Small intestine (tissue), 7 donors: ENCODE measurements around the gene LAX1. TPM values are rescaled to one million over a fixed set of nuclear protein-coding genes. Genes with fewer than 3 reads are reported as not detected.
A peak's percentile ranks its signal among the peaks of the same experiment; 100 is the strongest.
"Not testable (repeated sequence)": the region's sequence is repeated elsewhere in the genome, so short reads cannot be mapped to it uniquely, and the experiment has no call there.

ENCODE experiments used
- DNase-seq, 2 donors: peaks; one replicate each; pipeline versions ENCODE4 v3.0.0 to v3.0.0-alpha.2; 2013
- FAIRE-seq: peaks from 2 replicates; lab custom pipeline; 2012; peaks lifted over from hg19 to GRCh38; lab: Jason Lieb, UNC
- H3K27ac ChIP-seq, 3 donors: one replicate each; pipeline ENCODE4 v1.5.1; 2013; ENCODE audit warnings: low read length in 2 of 3, mild to moderate bottlenecking in 2 of 3, control low read depth in 1 of 3, inconsistent platforms in 1 of 3, low read depth in 1 of 3, moderate library complexity in 1 of 3
- H3K27me3 ChIP-seq, 3 donors: one replicate each; pipeline ENCODE4 v1.6.1; 2013; ENCODE audit warnings: low read length in 3 of 3, inconsistent platforms in 1 of 3; ENCODE audit not compliant: control insufficient read depth in 3 of 3, insufficient read depth in 3 of 3
- H3K36me3 ChIP-seq, 3 donors: one replicate each; pipeline ENCODE4 v1.6.1; 2013; ENCODE audit warnings: low read length in 3 of 3, inconsistent platforms in 1 of 3, low read depth in 1 of 3, mild to moderate bottlenecking in 1 of 3, moderate library complexity in 1 of 3; ENCODE audit not compliant: control insufficient read depth in 3 of 3, insufficient read depth in 2 of 3
- H3K4me1 ChIP-seq, 3 donors: one replicate each; pipeline ENCODE4 v1.6.1; 2013; ENCODE audit warnings: low read length in 2 of 3, inconsistent platforms in 1 of 3, low read depth in 1 of 3, mild to moderate bottlenecking in 1 of 3, moderate library complexity in 1 of 3; ENCODE audit not compliant: control insufficient read depth in 3 of 3, insufficient read depth in 2 of 3
- H3K4me3 ChIP-seq, 3 donors: one replicate each; pipeline ENCODE4 v1.5.1; 2013; ENCODE audit warnings: low read length in 3 of 3, control low read depth in 1 of 3, inconsistent platforms in 1 of 3, low read depth in 1 of 3, mild to moderate bottlenecking in 1 of 3, moderate library complexity in 1 of 3
- H3K9me3 ChIP-seq, 2 donors: one replicate each; pipeline ENCODE4 v1.6.1; 2013; ENCODE audit warnings: low read depth in 1 of 2, low read length in 1 of 2; ENCODE audit not compliant: control insufficient read depth in 2 of 2, insufficient read depth in 1 of 2
- WGBS, 3 donors: extraction: QIAGEN DNeasy Blood & Tissue Kit; methylation state at CpG; one replicate each; pipeline ENCODE4 v1.1.7; 2013; 5-methylcytosine and 5-hydroxymethylcytosine counted together
- polyA plus RNA-seq, 4 donors: library from polyadenylated mRNA; stranded (reverse) in 3 of 4; unstranded in 1 of 4; fragments of 200-250 nt in 3 of 4; fragments of 120-200 nt in 1 of 4; gene quantifications; one replicate each; pipeline versions ENCODE4 v1.2.1 to v1.2.3, GENCODE V29; 2013
- donor health status: healthy with polysubstance abuse.
- donor health status: control.
- donor health status: control.
- donor health status: Bipolar disorder and iron deficiency.
- donor health status: healthy.

Gene LAX1
- polyA plus RNA-seq, 4 donors: 0.19 to 0.81 (median 0.72) TPM; not detected in 1

DNA sequence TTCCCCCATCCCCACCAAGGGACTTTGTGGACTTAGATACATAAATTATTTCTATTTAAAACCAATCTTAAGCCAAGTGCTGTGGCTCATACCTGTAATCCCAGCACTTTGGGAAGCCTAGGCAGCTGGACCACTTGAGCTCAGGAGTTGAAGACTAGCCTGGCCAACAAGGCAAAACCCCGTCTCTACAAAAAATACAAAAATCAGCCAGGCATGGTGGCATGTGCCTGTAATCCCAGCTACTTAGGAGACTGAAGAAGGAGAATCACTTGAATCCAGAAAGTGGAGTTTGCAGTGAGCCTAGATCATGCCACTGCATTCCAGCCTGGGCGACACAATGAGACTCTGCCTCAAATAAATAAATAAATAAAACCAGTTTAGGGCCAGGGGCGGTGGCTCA, 4.5 kb upstream of the LAX1 start:
- Histone ChIP-seq H3K9me3 (no peaks in the 10 kb centered on the region), H3K27ac (no peak overlapping the region)
- DNase-seq: no peak

DNA sequence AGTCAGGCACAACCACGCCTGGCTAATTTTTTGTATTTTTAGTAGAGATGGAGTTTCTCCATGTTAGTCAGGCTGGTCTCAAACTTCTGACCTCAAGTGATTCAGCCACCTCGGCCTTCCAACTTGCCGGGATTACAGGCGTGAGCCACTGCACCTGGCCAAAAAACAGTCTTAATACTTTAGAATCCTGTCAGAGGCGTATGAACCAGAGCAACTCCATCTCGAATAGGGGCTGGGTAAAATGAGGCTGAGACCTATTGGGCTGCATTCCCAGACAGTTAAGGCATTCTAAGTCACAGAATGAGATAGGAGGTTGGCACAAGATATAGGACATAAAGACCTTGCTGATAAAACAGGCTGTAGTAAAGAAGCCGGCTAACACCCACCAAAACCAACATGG, 3.0 kb upstream of the LAX1 start:
- H3K27me3 ChIP-seq, FAIRE-seq, DNase-seq, H3K4me3 ChIP-seq, H3K9me3 ChIP-seq, H3K4me1 ChIP-seq, H3K36me3 ChIP-seq, H3K27ac ChIP-seq: not testable (repeated sequence)
- 87 to 92% (median 89%) methylated on average over 7 of the region's 7 CpGs for WGBS, 3 donors

More for the DNA sequence above, 4.5 kb upstream of the LAX1 start:
- H3K4me1 ChIP-seq: no peaks in the 10 kb centered on the region
- H3K36me3 ChIP-seq: no peaks in the 10 kb centered on the region
- 96 to 100% (median 99%) methylated on average over 3 of the region's 3 CpGs for WGBS, 3 donors
- FAIRE-seq: no peak
- H3K4me3 ChIP-seq: no peak overlapping the region
- no peaks in the 10 kb centered on the region for H3K27me3 ChIP-seq

DNA sequence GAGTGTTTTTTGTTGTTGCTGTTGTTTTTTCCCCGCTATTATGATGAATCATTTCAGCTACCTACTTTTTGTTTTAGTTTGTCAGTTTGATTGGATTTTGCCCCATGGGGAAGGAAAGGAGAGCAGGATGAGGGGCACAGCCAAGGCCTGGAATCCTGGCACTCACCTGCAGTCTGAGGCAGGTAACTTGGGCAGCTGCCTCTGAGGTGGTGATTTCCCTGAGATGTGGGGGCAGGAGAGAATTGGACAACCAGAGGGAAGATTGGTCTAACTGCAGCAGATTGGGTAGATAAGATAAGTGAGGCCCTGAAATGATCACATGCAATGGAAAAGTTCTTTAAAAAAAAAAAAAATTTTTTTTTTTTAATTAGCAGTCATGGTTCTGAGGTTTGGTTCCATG, 1.5 kb upstream of the LAX1 start:
- Histone ChIP-seq H3K27ac (peak overlapping the region in 2 of 3 donors; percentile 53 to 86), H3K9me3 (no peaks in the 10 kb centered on the region), H3K36me3 (no peaks in the 10 kb centered on the region), H3K27me3 (no peaks in the 10 kb centered on the region), H3K4me1 (peaks cover 0 to 3% (median 0%) of the 10 kb centered on the region in 3 donors), H3K4me3 (no peak overlapping the region)
- WGBS, 3 donors: 73 to 100% (median 88%) methylated on average over 1 of the region's 1 CpG
- FAIRE-seq (no peak), DNase-seq (no peak)

DNA sequence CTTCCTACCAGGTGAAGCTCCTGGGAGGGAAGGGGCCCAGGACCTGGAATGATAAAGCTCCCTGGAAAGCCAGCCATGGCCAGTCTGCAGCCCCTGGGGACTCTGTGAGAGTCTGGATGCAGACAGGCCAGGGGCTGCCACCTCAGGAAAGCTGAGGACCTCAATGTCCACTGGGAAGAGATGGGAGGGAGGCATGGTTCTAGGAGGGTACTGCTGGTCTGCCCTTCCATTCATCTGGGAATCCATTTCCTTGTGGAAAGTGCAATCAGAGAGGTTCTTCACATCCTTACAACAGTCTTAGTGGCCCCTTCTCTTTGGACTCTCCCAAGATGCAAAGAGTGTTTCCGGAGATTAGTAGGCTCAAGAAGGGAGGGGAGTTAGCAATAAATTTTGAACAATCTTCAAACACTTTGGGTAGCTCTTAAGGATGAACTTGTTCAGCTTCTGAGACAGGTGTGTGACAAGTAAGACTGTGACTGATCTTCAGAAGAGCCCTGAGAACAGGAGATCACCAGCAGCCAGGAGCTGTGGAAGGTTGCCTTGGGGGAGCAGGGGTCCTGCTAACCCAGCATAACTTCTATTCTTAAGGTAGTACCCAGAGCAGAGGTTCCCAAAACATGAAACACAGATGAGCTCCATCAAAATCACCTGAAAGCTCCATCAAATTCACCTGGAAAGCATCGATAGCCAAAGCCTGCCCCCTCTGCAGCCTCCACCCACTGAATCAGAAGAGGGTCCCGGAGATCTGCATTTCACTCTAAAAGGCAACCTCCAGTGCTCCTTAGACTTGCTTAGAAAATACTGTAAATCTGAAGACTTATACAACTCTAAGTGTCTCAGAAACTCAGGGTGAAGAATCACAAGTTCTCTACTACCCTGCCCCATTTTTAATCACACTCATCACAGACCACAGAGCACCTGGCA, 616 bp upstream of the LAX1 start:
- no peaks in the 10 kb centered on the region for H3K36me3 ChIP-seq
- H3K4me1 ChIP-seq: peaks cover 2 to 11% (median 3%) of the 10 kb centered on the region in 3 donors
- WGBS, 3 donors: 67 to 81% (median 75%) methylated on average over 3 of the region's 3 CpGs
- DNase-seq (no peak), FAIRE-seq (no peak)
- H3K27ac ChIP-seq: peak overlapping the region in 2 of 3 donors; percentile 12 to 86
- H3K4me3 ChIP-seq: no peak overlapping the region
- H3K27me3 ChIP-seq: no peaks in the 10 kb centered on the region
- no peaks in the 10 kb centered on the region for H3K9me3 ChIP-seq

DNA sequence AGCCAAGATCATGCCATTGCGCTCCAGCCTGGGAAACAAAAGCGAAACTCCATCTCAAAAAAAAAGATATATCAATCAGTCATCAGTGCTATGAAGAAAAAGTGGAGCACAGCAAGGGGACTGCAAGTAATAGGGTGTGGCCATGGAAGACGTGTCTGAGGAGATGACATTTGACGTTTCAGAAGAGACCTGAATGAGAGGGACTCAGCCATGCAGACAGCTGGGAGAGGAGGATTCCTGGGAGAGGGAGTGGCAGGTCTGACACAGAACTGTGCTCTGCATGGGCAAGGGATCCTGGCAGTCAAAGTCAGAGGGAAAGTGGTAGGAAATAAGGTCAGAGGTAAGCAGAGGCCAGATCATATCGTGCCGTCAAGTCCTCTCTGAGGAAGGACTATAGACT, 3.3 kb downstream of the LAX1 start:
- no peak for FAIRE-seq
- WGBS, 3 donors: 46 to 64% (median 48%) methylated on average over 6 of the region's 6 CpGs
- Histone ChIP-seq H3K36me3 (no peaks in the 10 kb centered on the region), H3K4me1 (peaks cover 5 to 20% (median 5%) of the 10 kb centered on the region in 3 donors), H3K27ac (peak overlapping the region; percentile 27 to 86 (median 86)), H3K4me3 (no peak overlapping the region), H3K9me3 (peaks cover 0 to 7% of the 10 kb centered on the region in 2 donors), H3K27me3 (no peaks in the 10 kb centered on the region)
- DNase-seq: peak; percentile 57 to 76

DNA sequence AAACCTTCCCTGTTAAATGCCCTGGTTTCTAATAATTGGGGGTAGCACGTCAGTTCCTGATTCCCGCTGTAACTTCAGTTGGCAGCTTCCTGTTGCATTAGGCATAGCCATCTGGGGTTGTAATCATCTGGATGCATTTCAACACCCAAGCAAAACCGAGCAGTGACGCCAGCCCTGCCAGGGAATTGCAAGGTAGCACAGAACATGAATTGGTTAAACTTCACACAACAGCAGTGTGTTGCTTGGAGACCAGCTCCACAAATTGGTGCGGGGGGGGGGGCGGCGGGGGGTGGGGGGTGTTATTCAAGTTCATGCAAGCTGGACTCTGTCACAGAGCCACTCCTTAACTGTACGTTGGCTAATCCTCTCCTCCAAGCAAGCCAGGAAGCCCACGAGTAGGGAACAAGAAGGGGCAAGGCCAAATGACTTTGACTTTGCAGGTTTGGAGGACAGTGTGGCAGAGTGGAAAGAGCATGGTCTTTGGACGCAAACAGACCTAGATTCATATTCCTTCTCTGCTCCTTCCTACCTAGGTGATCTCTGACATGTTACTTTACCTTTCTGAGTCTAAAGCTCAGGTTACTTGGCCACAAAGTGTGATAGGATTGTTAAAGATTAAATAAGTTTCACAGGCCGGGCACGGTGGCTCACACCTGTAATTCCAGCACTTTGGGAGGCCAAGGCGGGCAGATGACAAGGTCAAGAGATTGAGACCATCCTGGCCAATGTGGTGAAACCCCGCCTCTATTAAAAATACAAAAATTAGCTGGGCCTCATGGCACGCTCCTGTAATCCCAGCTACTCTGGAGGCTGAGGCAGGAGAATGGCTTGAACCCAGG, 4.7 kb downstream of the LAX1 start:
- Histone ChIP-seq H3K27me3 (no peaks in the 10 kb centered on the region), H3K27ac (peak overlapping the region; percentile 86 to 98 (median 86)), H3K4me1 (peaks cover 5 to 20% (median 5%) of the 10 kb centered on the region in 3 donors), H3K36me3 (no peaks in the 10 kb centered on the region), H3K4me3 (no peak overlapping the region), H3K9me3 (peaks cover 0 to 7% of the 10 kb centered on the region in 2 donors)
- WGBS, 3 donors: 22 to 39% (median 34%) methylated on average over 13 to 15 of the region's 15 CpGs
- FAIRE-seq (no peak), DNase-seq (peak; percentile 95 to 98)

DNA sequence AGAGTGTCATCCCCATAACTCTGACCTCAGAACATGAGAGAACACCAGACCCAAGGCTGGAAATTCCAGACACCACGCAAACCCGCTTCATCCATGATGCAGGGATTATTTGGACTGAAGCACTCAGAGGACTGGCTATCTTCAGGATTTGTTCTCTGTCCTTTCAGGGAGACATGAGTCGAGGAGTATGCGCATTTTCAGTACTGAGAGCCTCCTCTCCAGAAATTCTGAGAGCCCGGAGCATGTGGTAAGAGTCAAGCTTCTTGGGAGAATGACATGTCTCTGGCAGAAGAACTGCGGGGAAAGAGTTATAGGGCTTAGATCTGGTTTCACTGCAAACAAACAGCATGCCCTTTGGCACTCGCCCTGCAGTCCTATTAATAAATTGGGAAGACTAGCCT, 6.9 kb downstream of the LAX1 start:
- FAIRE-seq (no peak), DNase-seq (no peak)
- 71 to 91% (median 81%) methylated on average over 7 of the region's 7 CpGs for WGBS, 3 donors
- Histone ChIP-seq H3K27me3 (no peaks in the 10 kb centered on the region), H3K4me3 (no peak overlapping the region), H3K9me3 (peaks cover 0 to 7% of the 10 kb centered on the region in 2 donors), H3K36me3 (no peaks in the 10 kb centered on the region), H3K27ac (no peak overlapping the region), H3K4me1 (peaks cover 5 to 20% (median 5%) of the 10 kb centered on the region in 3 donors)

DNA sequence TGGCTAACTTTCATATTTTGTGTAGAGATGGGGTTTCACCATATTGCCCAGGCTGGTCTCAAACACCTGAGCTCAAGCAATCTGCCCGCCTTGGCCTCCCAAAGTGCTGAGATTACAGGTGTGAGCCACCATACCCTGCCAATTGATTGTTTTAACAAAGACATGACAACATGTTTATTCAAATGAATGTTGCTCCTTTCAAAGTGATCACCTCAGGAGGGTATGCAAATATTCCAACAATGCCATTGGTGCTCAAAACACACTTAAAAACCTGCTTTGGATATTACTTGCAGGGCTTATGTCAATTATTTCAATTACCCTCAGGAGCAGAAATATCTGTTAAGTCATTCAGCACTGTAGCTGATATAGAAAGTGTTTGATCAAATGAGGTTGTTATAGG, 7.9 kb downstream of the LAX1 start:
- FAIRE-seq (no peak), DNase-seq (no peak)
- Histone ChIP-seq H3K4me3 (no peak overlapping the region), H3K27ac (no peak overlapping the region), H3K4me1 (peaks cover 5 to 20% (median 5%) of the 10 kb centered on the region in 3 donors), H3K9me3 (peaks cover 0 to 7% of the 10 kb centered on the region in 2 donors), H3K36me3 (no peaks in the 10 kb centered on the region), H3K27me3 (no peaks in the 10 kb centered on the region)
- 96 to 100% (median 96%) methylated on average over 1 of the region's 1 CpG for WGBS, 3 donors
